COR-L47 (cell line): ENCODE data around the gene PFKL.
"Not testable (repeated sequence)": the region's sequence is repeated elsewhere in the genome, so short reads cannot be mapped to it uniquely, and the experiment has no call there.

Experiments
- DNase-seq: peaks from one replicate; lab custom pipeline; 2025; lab: John Stamatoyannopoulos, UW

Gene PFKL

GRCh38 chr21:44295163-44295573 lies 4.7 kb upstream of the PFKL start:
- peak; percentile 49 for DNase-seq

GRCh38 chr21:44295646-44296045 lies 4.2 kb upstream of the PFKL start:
- DNase-seq, result no peak

GRCh38 chr21:44296103-44296519 lies 3.7 kb upstream of the PFKL start:
- DNase-seq, result no peak

- no peak for DNase-seq
Observed at GRCh38 chr21:44296916-44297315, 2.9 kb upstream of the PFKL start.

GRCh38 chr21:44297525-44298290 lies 2.1 kb upstream of the PFKL start:
- DNase-seq, result peak; percentile 75

- DNase-seq, result no peak
Observed at GRCh38 chr21:44298301-44298700, 1.6 kb upstream of the PFKL start.

GRCh38 chr21:44299085-44299457 lies 782 bp upstream of the PFKL start:
- DNase-seq, result no peak

- no peak for DNase-seq
Observed at GRCh38 chr21:44300262-44300959, 558 bp downstream of the PFKL start.

- DNase-seq, result no peak
Observed at GRCh38 chr21:44301141-44301540, 1.3 kb downstream of the PFKL start.

- no peak for DNase-seq
Observed at GRCh38 chr21:44301961-44302406, 2.1 kb downstream of the PFKL start.

GRCh38 chr21:44302573-44303401 lies 2.9 kb downstream of the PFKL start:
- not testable (repeated sequence) for DNase-seq

- DNase-seq, result no peak
Observed at GRCh38 chr21:44303490-44303981, 3.7 kb downstream of the PFKL start.

- no peak for DNase-seq
Observed at GRCh38 chr21:44304011-44304616, 4.3 kb downstream of the PFKL start.

- no peak for DNase-seq
Observed at GRCh38 chr21:44304877-44305293, 5.0 kb downstream of the PFKL start.

GRCh38 chr21:44305691-44306090 lies 5.8 kb downstream of the PFKL start:
- DNase-seq, result no peak

GRCh38 chr21:44306936-44307704 lies 7.3 kb downstream of the PFKL start:
- DNase-seq, result no peak

GRCh38 chr21:44310628-44311507 lies 11.0 kb downstream of the PFKL start:
- no peak for DNase-seq

- DNase-seq, result no peak
Observed at GRCh38 chr21:44312089-44312488, 12.2 kb downstream of the PFKL start.

- no peak for DNase-seq
Observed at GRCh38 chr21:44312716-44313115, 12.9 kb downstream of the PFKL start.

GRCh38 chr21:44313451-44313850 lies 13.6 kb downstream of the PFKL start:
- no peak for DNase-seq
